Retinal pigment epithelial cell (primary cell): ENCODE measurements around the gene SCRN1.

Experiments
- DNase-seq: peaks from one replicate; pipeline ENCODE4 v3.0.0-alpha.2; 2010; ENCODE audit warnings: low read depth
- H3K4me3 ChIP-seq: 2 replicates; pipeline ENCODE4 v1.5.1; 2011; ENCODE audit warnings: mild to moderate bottlenecking, low read length, control low read depth, moderate library complexity
- CTCF ChIP-seq: conservative IDR thresholded peaks from 2 replicates; pipeline ENCODE4 v1.5.1; 2011; ENCODE audit warnings: low read depth, low read length, control low read depth, inconsistent platforms

SCRN1 gene

GRCh38 chr7:29920491-29920890, 69.1 kb downstream of the SCRN1 start:
- TF ChIP-seq CTCF: no peak
- H3K4me3 ChIP-seq: no peak overlapping the region
- no peak for DNase-seq

GRCh38 chr7:29919790-29920189, 69.8 kb downstream of the SCRN1 start:
- DNase-seq: no peak
- no peak overlapping the region for H3K4me3 ChIP-seq
- TF ChIP-seq CTCF: no peak

GRCh38 chr7:29918850-29919249, 70.8 kb downstream of the SCRN1 start:
- no peak overlapping the region for H3K4me3 ChIP-seq
- TF ChIP-seq CTCF: no peak
- DNase-seq: no peak

- TF ChIP-seq CTCF: no peak
- DNase-seq: no peak
- no peak overlapping the region for H3K4me3 ChIP-seq
Measured at GRCh38 chr7:29917641-29918040, 72.0 kb downstream of the SCRN1 start.

GRCh38 chr7:29915481-29916215, 74.0 kb downstream of the SCRN1 start:
- no peak for TF ChIP-seq CTCF
- no peak for DNase-seq
- no peak overlapping the region for H3K4me3 ChIP-seq

GRCh38 chr7:29914180-29914579, 75.4 kb downstream of the SCRN1 start:
- TF ChIP-seq CTCF: no peak
- no peak for DNase-seq
- H3K4me3 ChIP-seq: no peak overlapping the region
